Body of pancreas (tissue), 4 donors: Measurements from ENCODE around the gene TNFSF15. TPM values are rescaled to one million over a fixed set of nuclear protein-coding genes. Genes with fewer than 3 reads are reported as not detected.

Experiments
- ATAC-seq: fragments of 150-250 bp; one replicate; pipeline ENCODE4 v1.9.1; 2016
- DNase-seq, 4 donors: peaks; one replicate each; pipeline ENCODE4 v3.0.0-alpha.2; 2019
- H3K27ac ChIP-seq, 4 donors: fragments of 200-600 bp; sonication (generic); 1 replicate in 3 of 4; 2 replicates in 1 of 4; pipeline versions ENCODE4 v1.5.1 to v1.6.1; 2016 to 2019; ENCODE audit warnings: mild to moderate bottlenecking in 1 of 4, mixed read lengths in 1 of 4, moderate library complexity in 1 of 4
- H3K27me3 ChIP-seq, 2 donors: fragments of 200-600 bp; sonication (generic); one replicate each; pipeline ENCODE4 v1.6.0; 2016; ENCODE audit warnings: mild to moderate bottlenecking in 1 of 2
- H3K36me3 ChIP-seq, 2 donors: fragments of 200-600 bp; sonication (generic); replicated peaks in 1 of 2; 2 replicates each; pipeline ENCODE4 v1.5.1; 2016; ENCODE audit warnings: low read depth in 2 of 2; ENCODE audit not compliant: insufficient read depth in 1 of 2
- H3K4me1 ChIP-seq: fragments of 200-600 bp; sonication (generic); one replicate; pipeline ENCODE4 v1.6.0; 2016
- H3K4me3 ChIP-seq, 2 donors: fragments of 200-600 bp; sonication (generic); 1 replicate in 1 of 2; 2 replicates in 1 of 2; pipeline ENCODE4 v1.5.1; 2016 to 2019
- H3K9me3 ChIP-seq, 3 donors: fragments of 200-600 bp; sonication (generic); 1 replicate in 2 of 3; 2 replicates in 1 of 3; pipeline ENCODE4 v1.5.1; 2016
- POLR2A ChIP-seq, 3 donors: fragments of 450-650 bp; IDR thresholded peaks; one replicate each; pipeline ENCODE4 v1.6.1; 2016; ENCODE audit warnings: antibody characterized with exemption in 3 of 3, mild to moderate bottlenecking in 2 of 3
- WGBS, 2 donors: methylation state at CpG; one replicate each; pipeline ENCODE4 v1.1.5; 2017; 5-methylcytosine and 5-hydroxymethylcytosine counted together
- intact Hi-C: fragments of 100-400 bp; cut with DNase I; formaldehyde crosslinking; loops from one replicate; pipeline ENCODE4 v1.15.1; 2023
- total RNA-seq, 2 donors: library from RNA; depleted of rRNA; stranded (reverse); fragments of >200 nt; gene quantifications; one replicate each; pipeline ENCODE4 v1.1.0, GENCODE V29; 2016
- TF ChIP-seq, protein P1 (sequence below), 7 experiments: fragments of 450-650 bp in 4 of 7; fragments of 200-600 bp in 3 of 7; sonication (generic) in 3 of 7; IDR thresholded peaks; one replicate each; pipeline ENCODE4 v1.5.1; 2016 to 2019; ENCODE audit warnings: antibody characterized with exemption in 7 of 7

TNFSF15 gene
- total RNA-seq, 2 donors from 2014 or later = 0.26 TPM; not detected in 1

DNA sequence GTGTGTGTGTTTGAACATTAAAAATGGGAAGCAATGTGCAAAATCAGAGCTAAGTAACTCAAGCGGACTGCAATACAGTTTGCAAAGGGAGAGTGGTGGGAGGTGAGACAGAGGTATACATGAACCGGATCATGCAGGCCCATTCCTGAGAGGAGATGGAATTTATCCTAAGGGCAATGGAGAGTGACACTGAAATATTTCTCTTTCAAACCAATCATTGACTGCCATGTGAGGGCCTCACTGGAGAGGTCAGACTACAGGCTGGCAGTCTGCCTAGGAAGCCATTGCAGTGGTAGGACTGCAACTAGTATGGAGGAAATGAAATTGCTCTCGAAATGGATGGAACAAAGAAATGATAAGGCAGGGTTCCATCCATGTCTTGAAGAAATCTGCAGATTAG is 34.8 kb downstream of the TNFSF15 start:
- no peaks in the 10 kb centered on the region for H3K9me3 ChIP-seq
- intact Hi-C loops = no loop called here
- no peaks in the 10 kb centered on the region for H3K36me3 ChIP-seq
- no peaks in the 10 kb centered on the region for H3K27me3 ChIP-seq
- H3K4me3 ChIP-seq = no peak overlapping the region
- no peak for ATAC-seq
- TF ChIP-seq POLR2A (IDR thresholded peaks at IDR 0.05) = no peak
- TF ChIP-seq, protein P1, sequence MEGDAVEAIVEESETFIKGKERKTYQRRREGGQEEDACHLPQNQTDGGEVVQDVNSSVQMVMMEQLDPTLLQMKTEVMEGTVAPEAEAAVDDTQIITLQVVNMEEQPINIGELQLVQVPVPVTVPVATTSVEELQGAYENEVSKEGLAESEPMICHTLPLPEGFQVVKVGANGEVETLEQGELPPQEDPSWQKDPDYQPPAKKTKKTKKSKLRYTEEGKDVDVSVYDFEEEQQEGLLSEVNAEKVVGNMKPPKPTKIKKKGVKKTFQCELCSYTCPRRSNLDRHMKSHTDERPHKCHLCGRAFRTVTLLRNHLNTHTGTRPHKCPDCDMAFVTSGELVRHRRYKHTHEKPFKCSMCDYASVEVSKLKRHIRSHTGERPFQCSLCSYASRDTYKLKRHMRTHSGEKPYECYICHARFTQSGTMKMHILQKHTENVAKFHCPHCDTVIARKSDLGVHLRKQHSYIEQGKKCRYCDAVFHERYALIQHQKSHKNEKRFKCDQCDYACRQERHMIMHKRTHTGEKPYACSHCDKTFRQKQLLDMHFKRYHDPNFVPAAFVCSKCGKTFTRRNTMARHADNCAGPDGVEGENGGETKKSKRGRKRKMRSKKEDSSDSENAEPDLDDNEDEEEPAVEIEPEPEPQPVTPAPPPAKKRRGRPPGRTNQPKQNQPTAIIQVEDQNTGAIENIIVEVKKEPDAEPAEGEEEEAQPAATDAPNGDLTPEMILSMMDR (IDR thresholded peaks at IDR 0.05) = no peak
- WGBS, 2 donors = 81 to 85% methylated on average over 3 of the region's 3 CpGs
- no peak overlapping the region for H3K27ac ChIP-seq
- no peak for DNase-seq
- no peaks in the 10 kb centered on the region for H3K4me1 ChIP-seq

DNA sequence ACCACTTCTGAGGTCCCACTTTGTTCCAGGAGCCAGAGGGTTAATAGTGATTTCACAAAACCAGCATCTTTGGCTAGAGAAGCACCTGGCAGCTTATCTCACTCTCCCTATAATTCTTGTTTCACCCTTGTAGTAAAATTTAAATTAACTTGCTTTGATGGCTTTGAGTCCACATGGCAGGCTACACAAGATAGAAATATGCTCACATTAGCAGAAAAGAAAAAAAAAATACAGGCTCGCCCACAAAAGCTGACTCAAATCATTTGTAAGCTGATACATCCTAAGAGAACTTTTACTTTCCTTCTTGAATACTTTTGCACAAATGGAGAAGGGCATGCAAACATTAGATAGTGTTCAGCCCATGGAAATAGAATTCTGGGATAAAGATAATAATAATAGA is 36.2 kb downstream of the TNFSF15 start:
- 35 to 50% methylated on average over 1 of the region's 1 CpG for WGBS, 2 donors
- no peak for TF ChIP-seq POLR2A (IDR thresholded peaks at IDR 0.05)
- TF ChIP-seq, protein P1 (IDR thresholded peaks at IDR 0.05) = no peak
- intact Hi-C loops = no loop called here

DNA sequence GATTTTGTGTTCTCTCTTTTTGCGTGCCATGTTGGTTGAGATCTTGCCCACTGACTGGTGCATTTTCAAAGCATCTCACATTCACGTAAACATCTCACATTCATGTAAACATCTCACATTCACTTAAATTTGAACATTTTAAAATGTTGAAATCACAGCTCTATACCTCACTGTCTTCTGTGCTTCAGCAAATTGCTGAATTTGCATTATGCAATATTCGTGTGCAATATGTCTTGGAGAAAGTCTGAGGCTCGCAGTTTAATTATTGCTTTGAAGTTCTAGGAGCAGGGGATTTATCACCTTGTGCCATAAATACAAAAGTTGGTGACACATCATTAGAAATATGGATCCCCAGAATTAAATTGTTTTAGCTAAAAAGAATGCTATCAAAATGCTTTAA is 42.6 kb downstream of the TNFSF15 start:
- no peaks in the 10 kb centered on the region for H3K27me3 ChIP-seq
- intact Hi-C loops = no loop called here
- no peaks in the 10 kb centered on the region for H3K36me3 ChIP-seq
- no peak overlapping the region for H3K4me3 ChIP-seq
- H3K4me1 ChIP-seq = no peaks in the 10 kb centered on the region
- TF ChIP-seq, protein P1 (IDR thresholded peaks at IDR 0.05) = no peak
- no peak for TF ChIP-seq POLR2A (IDR thresholded peaks at IDR 0.05)
- WGBS, 2 donors = 85 to 87% methylated on average over 4 of the region's 4 CpGs
- ATAC-seq (no peak), DNase-seq (no peak)
- H3K27ac ChIP-seq = no peak overlapping the region
- no peaks in the 10 kb centered on the region for H3K9me3 ChIP-seq

More for the DNA sequence above, 36.2 kb downstream of the TNFSF15 start:
- Histone ChIP-seq H3K36me3 (no peaks in the 10 kb centered on the region), H3K9me3 (no peaks in the 10 kb centered on the region), H3K4me3 (no peak overlapping the region), H3K27me3 (no peaks in the 10 kb centered on the region), H3K4me1 (no peaks in the 10 kb centered on the region), H3K27ac (no peak overlapping the region)
- ATAC-seq (no peak), DNase-seq (no peak)

DNA sequence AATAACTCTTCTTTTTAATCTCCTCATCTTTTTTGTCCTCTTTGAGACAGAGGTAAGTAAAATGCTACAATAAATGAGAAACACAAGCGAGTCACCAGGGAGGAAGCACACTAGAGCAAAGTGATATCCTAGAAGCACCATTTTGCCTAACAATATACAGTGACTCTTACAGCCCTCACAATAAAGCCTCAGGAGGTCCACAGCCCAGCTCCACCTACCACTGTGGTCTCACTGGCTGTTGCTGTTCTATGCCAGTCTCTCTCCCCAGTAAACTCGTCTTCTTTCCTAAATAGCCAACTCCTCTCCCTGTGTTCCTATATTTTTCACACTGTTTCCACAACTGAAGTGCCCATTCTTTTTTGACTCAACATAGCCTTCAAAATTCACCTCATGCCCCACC is 44.3 kb downstream of the TNFSF15 start:
- intact Hi-C loops = no loop called here
- Histone ChIP-seq H3K4me3 (no peak overlapping the region), H3K9me3 (no peaks in the 10 kb centered on the region), H3K27ac (no peak overlapping the region), H3K4me1 (no peaks in the 10 kb centered on the region), H3K36me3 (no peaks in the 10 kb centered on the region), H3K27me3 (no peaks in the 10 kb centered on the region)
- DNase-seq (no peak), ATAC-seq (no peak)
- TF ChIP-seq, protein P1 (IDR thresholded peaks at IDR 0.05) = no peak
- no peak for TF ChIP-seq POLR2A (IDR thresholded peaks at IDR 0.05)
- 66 to 67% methylated on average over 2 of the region's 2 CpGs for WGBS, 2 donors

DNA sequence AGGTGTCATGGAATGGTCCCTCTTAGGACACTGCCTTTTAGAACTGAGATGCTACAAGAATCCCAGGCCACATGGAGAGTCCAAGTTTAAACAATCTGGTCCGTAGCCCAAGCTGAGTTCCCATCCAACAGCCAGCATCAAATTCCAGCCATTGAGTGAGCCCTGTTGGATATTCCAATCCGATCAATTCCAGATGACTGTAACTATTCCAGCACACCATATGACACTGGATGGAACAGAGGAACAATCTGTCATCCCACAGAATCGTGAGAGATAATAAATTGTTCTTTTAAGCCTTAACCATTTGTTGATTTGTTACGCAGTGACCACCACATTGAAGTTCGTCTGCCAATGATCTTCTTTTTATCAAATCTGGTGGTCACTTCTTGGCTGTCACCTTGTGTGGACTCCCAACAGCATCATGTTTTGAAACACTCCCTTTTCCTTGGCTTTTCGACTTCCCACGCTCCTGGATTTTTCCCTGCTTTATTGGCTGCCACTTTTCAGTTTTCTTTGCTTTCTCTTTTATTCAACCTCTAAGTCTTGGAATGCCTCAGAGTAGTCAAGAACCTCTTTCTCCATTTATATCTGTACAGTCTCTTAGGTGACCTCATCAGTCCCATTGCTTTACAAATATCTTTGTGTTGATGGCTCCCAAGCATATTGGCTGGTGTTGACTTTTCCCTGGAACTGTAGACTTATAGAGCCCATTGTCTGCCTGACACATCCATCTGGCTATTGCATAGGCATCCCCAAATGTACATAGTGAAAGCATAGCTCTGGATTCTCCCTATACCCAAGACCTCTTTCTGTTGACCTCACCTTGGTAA is 46.1 kb downstream of the TNFSF15 start:
- Histone ChIP-seq H3K27me3 (no peaks in the 10 kb centered on the region), H3K4me1 (no peaks in the 10 kb centered on the region), H3K27ac (no peak overlapping the region), H3K9me3 (no peaks in the 10 kb centered on the region), H3K36me3 (no peaks in the 10 kb centered on the region), H3K4me3 (no peak overlapping the region)
- WGBS, 2 donors = 65 to 72% methylated on average over 7 of the region's 7 CpGs
- intact Hi-C loops = no loop called here
- DNase-seq (no peak), ATAC-seq (no peak)
- TF ChIP-seq POLR2A (IDR thresholded peaks at IDR 0.05) = no peak
- TF ChIP-seq, protein P1 (IDR thresholded peaks at IDR 0.05) = no peak
